Gastroesophageal sphincter (tissue), 3 donors: Measurements from ENCODE around the gene PARD3B.

Source experiments
- EP300 ChIP-seq: sonication (generic); formaldehyde crosslinking; IDR thresholded peaks from one replicate; pipeline ENCODE4 v1.6.1; 2017; ENCODE audit warnings: antibody characterized with exemption, mild to moderate bottlenecking
- POLR2A ChIP-seq, 2 donors: fragments of 450-650 bp; IDR thresholded peaks; one replicate each; pipeline ENCODE4 v1.6.1; 2017; ENCODE audit warnings: antibody characterized with exemption in 2 of 2, mild to moderate bottlenecking in 2 of 2, moderate library complexity in 1 of 2
- POLR2AphosphoS5 ChIP-seq: sonication (generic); formaldehyde crosslinking; IDR thresholded peaks from one replicate; pipeline ENCODE4 v1.6.1; 2017; ENCODE audit warnings: antibody characterized with exemption
- TF ChIP-seq, protein P1 (sequence below), 4 experiments: fragments of 200-600 bp in 2 of 4; fragments of 450-650 bp in 2 of 4; sonication (generic) in 1 of 4; IDR thresholded peaks; one replicate each; pipeline ENCODE4 v1.5.1; 2017 to 2019; ENCODE audit warnings: antibody characterized with exemption in 4 of 4, mild to moderate bottlenecking in 2 of 4, moderate library complexity in 2 of 4

DNA sequence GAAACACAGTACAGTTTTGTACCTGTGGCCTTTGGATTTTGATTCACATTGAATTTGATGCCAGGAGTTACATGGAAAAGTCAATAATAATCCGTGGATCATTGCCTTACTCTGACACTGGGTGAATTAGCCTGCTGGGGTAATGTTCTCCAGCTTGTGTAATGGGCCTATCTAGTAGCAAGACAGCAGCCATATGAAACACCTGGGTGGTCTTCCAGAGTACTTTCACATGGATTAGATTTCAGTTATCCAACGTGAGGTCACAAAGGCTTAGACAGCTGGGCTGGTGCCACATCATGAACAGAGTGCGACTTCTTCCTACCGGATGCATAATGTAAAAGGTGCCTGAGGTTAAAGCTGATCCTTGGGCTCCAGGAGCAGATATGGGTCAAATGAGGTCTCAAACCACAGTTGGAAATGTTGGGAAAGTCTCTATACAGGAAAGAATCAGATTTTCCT is 486.8 kb downstream of the PARD3B start:
- TF ChIP-seq, protein P1, sequence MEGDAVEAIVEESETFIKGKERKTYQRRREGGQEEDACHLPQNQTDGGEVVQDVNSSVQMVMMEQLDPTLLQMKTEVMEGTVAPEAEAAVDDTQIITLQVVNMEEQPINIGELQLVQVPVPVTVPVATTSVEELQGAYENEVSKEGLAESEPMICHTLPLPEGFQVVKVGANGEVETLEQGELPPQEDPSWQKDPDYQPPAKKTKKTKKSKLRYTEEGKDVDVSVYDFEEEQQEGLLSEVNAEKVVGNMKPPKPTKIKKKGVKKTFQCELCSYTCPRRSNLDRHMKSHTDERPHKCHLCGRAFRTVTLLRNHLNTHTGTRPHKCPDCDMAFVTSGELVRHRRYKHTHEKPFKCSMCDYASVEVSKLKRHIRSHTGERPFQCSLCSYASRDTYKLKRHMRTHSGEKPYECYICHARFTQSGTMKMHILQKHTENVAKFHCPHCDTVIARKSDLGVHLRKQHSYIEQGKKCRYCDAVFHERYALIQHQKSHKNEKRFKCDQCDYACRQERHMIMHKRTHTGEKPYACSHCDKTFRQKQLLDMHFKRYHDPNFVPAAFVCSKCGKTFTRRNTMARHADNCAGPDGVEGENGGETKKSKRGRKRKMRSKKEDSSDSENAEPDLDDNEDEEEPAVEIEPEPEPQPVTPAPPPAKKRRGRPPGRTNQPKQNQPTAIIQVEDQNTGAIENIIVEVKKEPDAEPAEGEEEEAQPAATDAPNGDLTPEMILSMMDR (IDR thresholded peaks at IDR 0.05), result no peak
- no peak for TF ChIP-seq POLR2AphosphoS5
- TF ChIP-seq POLR2A (IDR thresholded peaks at IDR 0.05), result no peak
- no peak for TF ChIP-seq EP300
